COR-L47 (cell line): Measurements from ENCODE around the gene ANO7.

Source experiments
- DNase-seq: peaks from one replicate; lab custom pipeline; 2025; lab: John Stamatoyannopoulos, UW

Gene ANO7

GRCh38 chr2:241157841-241158545, 30.5 kb upstream of the ANO7 start:
- no peak for DNase-seq

GRCh38 chr2:241158546-241158900, 30.0 kb upstream of the ANO7 start:
- no peak for DNase-seq

GRCh38 chr2:241159116-241159515, 29.4 kb upstream of the ANO7 start:
- no peak for DNase-seq

GRCh38 chr2:241160318-241160717, 28.2 kb upstream of the ANO7 start:
- no peak for DNase-seq

GRCh38 chr2:241161646-241162281, 26.7 kb upstream of the ANO7 start:
- DNase-seq = no peak

GRCh38 chr2:241163601-241164118, 24.8 kb upstream of the ANO7 start:
- no peak for DNase-seq

GRCh38 chr2:241168366-241168765, 20.1 kb upstream of the ANO7 start:
- DNase-seq = no peak

GRCh38 chr2:241173557-241173956, 14.9 kb upstream of the ANO7 start:
- no peak for DNase-seq

- DNase-seq = no peak
Observed at GRCh38 chr2:241177526-241178334, 10.7 kb upstream of the ANO7 start.

- no peak for DNase-seq
Observed at GRCh38 chr2:241178961-241179360, 9.5 kb upstream of the ANO7 start.

- no peak for DNase-seq
Observed at GRCh38 chr2:241179899-241180298, 8.6 kb upstream of the ANO7 start.

- no peak for DNase-seq
Observed at GRCh38 chr2:241180495-241180894, 8.0 kb upstream of the ANO7 start.

- no peak for DNase-seq
Observed at GRCh38 chr2:241182126-241182525, 6.4 kb upstream of the ANO7 start.

- DNase-seq = no peak
Observed at GRCh38 chr2:241182531-241183133, 5.8 kb upstream of the ANO7 start.

GRCh38 chr2:241183221-241183620, 5.3 kb upstream of the ANO7 start:
- DNase-seq = no peak

GRCh38 chr2:241184901-241185300, 3.6 kb upstream of the ANO7 start:
- no peak for DNase-seq

GRCh38 chr2:241185961-241186360, 2.5 kb upstream of the ANO7 start:
- no peak for DNase-seq

- no peak for DNase-seq
Observed at GRCh38 chr2:241187101-241187917, 1.2 kb upstream of the ANO7 start.

GRCh38 chr2:241187918-241188234, 601 bp upstream of the ANO7 start:
- DNase-seq = no peak

GRCh38 chr2:241189093-241189855, 797 bp downstream of the ANO7 start:
- no peak for DNase-seq

GRCh38 chr2:241189856-241190201, 1.4 kb downstream of the ANO7 start:
- DNase-seq = no peak
